Measurements from ENCODE around the gene GSTM4.
"Not testable (repeated sequence)": the region's sequence is repeated elsewhere in the genome, so short reads cannot be mapped to it uniquely, and the experiment has no call there.

GSTM4 gene

GRCh38 chr1:109691759-109692158 is 35.9 kb downstream of the GSTM4 start:
- no peak overlapping the region for H3K4me3 ChIP-seq (ENCODE audit: low read depth, low read length)
- H3K9me3 ChIP-seq: no peaks in the 10 kb centered on the region
- H3K27me3 ChIP-seq: no peaks in the 10 kb centered on the region
- no peak for DNase-seq
- no peaks in the 10 kb centered on the region for H3K4me1 ChIP-seq
- no peak for TF ChIP-seq CTCF (IDR thresholded peaks at IDR 0.05; ENCODE audit: low read depth, low read length)
- H3K36me3 ChIP-seq: no peaks in the 10 kb centered on the region

GRCh38 chr1:109694400-109694799 is 38.5 kb downstream of the GSTM4 start:
- not testable (repeated sequence) for DNase-seq; H3K27me3 ChIP-seq; H3K4me3 ChIP-seq (ENCODE audit: low read depth, low read length); H3K36me3 ChIP-seq; H3K9me3 ChIP-seq; H3K4me1 ChIP-seq

GRCh38 chr1:109695138-109695537 is 39.2 kb downstream of the GSTM4 start:
- not testable (repeated sequence) for H3K27me3 ChIP-seq; H3K36me3 ChIP-seq; DNase-seq; H3K9me3 ChIP-seq; H3K4me1 ChIP-seq; H3K4me3 ChIP-seq (ENCODE audit: low read depth, low read length)

- no peaks in the 10 kb centered on the region for H3K36me3 ChIP-seq
- H3K4me1 ChIP-seq: no peaks in the 10 kb centered on the region
- no peaks in the 10 kb centered on the region for H3K9me3 ChIP-seq
- H3K27me3 ChIP-seq: no peaks in the 10 kb centered on the region
- DNase-seq: no peak
- TF ChIP-seq CTCF (IDR thresholded peaks at IDR 0.05; ENCODE audit: low read depth, low read length): no peak
- H3K4me3 ChIP-seq (ENCODE audit: low read depth, low read length): no peak overlapping the region
Measured at GRCh38 chr1:109697066-109697465, 41.2 kb downstream of the GSTM4 start.

- H3K9me3 ChIP-seq; H3K4me1 ChIP-seq; H3K4me3 ChIP-seq (ENCODE audit: low read depth, low read length); H3K27me3 ChIP-seq; DNase-seq; H3K36me3 ChIP-seq: not testable (repeated sequence)
Measured at GRCh38 chr1:109697861-109698260, 42.0 kb downstream of the GSTM4 start.

GRCh38 chr1:109702940-109703339 is 47.0 kb downstream of the GSTM4 start:
- H3K4me3 ChIP-seq (ENCODE audit: low read depth, low read length); DNase-seq; H3K27me3 ChIP-seq; H3K4me1 ChIP-seq; H3K9me3 ChIP-seq; H3K36me3 ChIP-seq: not testable (repeated sequence)

GRCh38 chr1:109704173-109704572 is 48.3 kb downstream of the GSTM4 start:
- TF ChIP-seq CTCF (IDR thresholded peaks at IDR 0.05; ENCODE audit: low read depth, low read length): peak; percentile 17; the same call in 1 of the 2 replicates
- Histone ChIP-seq H3K4me1 (0 out of 2 replicates have a peak, but pooled peaks cover 3% of the 10 kb centered on the region), H3K4me3 (ENCODE audit: low read depth, low read length) (no peak overlapping the region), H3K9me3 (no peaks in the 10 kb centered on the region), H3K27me3 (no peaks in the 10 kb centered on the region), H3K36me3 (no peaks in the 10 kb centered on the region)
- DNase-seq: no peak

- Histone ChIP-seq H3K36me3 (no peaks in the 10 kb centered on the region), H3K27me3 (no peaks in the 10 kb centered on the region), H3K4me1 (0 out of 2 replicates have a peak, but pooled peaks cover 3% of the 10 kb centered on the region), H3K4me3 (ENCODE audit: low read depth, low read length) (no peak overlapping the region), H3K9me3 (no peaks in the 10 kb centered on the region)
- DNase-seq: no peak
- no peak for TF ChIP-seq CTCF (IDR thresholded peaks at IDR 0.05; ENCODE audit: low read depth, low read length)
Measured at GRCh38 chr1:109705411-109705810, 49.5 kb downstream of the GSTM4 start.

- not testable (repeated sequence) for H3K4me1 ChIP-seq; H3K36me3 ChIP-seq; DNase-seq; H3K27me3 ChIP-seq; H3K4me3 ChIP-seq (ENCODE audit: low read depth, low read length); H3K9me3 ChIP-seq
Measured at GRCh38 chr1:109708949-109709348, 53.0 kb downstream of the GSTM4 start.

GRCh38 chr1:109709822-109710221 is 53.9 kb downstream of the GSTM4 start:
- not testable (repeated sequence) for H3K4me3 ChIP-seq (ENCODE audit: low read depth, low read length); H3K9me3 ChIP-seq; H3K36me3 ChIP-seq; DNase-seq; H3K27me3 ChIP-seq; H3K4me1 ChIP-seq
